ENCODE data around the gene NAP1L1. TPM values are rescaled to one million over a fixed set of nuclear protein-coding genes. Genes with fewer than 3 reads are reported as not detected.
A peak's percentile ranks its signal among the peaks of the same experiment; 100 is the strongest.

NAP1L1 gene
- total RNA-seq, 1 donor from 2014 or later, result 195 TPM

GRCh38 chr12:76020731-76021672 lies 63.5 kb downstream of the NAP1L1 start:
- peak; percentile 34 for DNase-seq (ENCODE audit: low spot score)

DNA sequence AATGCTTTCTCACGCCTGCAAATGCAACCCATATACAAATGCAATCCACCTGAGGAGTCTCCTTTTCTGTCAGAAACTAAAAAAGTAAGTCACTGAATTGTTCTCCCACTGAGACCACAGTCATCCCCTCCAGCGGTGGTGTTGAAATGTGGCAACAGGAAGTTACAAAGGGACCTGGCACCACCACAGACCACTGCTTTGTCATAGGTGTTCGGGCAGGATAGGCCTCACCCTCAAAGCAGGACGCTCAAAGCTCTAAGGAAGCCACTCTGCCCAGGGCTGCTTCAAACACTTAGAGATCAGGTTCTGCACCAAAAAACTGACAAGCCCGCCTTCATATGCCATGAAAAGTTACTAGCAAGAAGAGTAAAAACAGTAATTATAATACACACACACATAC lies 64.2 kb downstream of the NAP1L1 start:
- DNase-seq (ENCODE audit: low spot score), result no peak

GRCh38 chr12:76018672-76019071 lies 65.8 kb downstream of the NAP1L1 start:
- DNase-seq (ENCODE audit: low spot score), result no peak

DNA sequence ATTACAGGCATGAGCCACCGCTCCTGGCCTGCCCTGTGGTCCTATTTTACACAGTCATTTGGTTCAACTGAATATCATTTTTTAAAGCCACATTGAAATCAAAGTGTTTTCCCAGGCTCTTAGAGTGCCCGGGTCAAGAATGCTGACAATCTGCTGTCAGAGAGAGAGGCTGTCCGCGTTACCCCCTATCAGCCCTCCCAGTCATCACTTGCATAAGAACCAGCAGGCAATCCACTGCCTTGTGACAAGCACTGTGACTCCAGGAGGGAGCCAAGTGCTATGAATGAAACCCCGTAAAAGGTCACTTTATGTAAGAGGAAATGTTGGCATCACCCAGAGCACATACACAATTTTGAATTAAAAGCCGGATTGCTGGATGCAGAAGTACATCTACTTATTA lies 66.4 kb downstream of the NAP1L1 start:
- DNase-seq (ENCODE audit: low spot score), result peak; percentile 25

DNA sequence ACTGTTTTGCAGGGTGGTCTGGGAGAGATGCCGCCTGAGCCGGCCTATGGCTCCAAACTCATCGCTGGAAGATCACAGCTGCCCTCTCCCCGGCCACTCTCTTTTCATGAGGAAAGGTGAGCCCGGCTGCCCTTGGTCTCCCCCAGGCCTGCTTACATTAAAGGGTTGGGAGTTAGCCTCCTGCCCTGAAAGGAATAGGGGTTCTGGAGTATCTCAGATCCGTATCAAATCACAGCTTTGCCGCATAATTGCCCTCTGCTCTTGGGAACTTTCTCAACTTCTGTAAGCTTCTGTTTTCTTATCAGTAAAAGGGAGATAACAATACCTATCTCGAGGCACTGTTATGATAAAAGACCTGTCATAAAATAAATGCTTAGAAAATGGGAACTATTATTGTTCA lies 70.5 kb downstream of the NAP1L1 start:
- DNase-seq (ENCODE audit: low spot score), result peak; percentile 50

DNA sequence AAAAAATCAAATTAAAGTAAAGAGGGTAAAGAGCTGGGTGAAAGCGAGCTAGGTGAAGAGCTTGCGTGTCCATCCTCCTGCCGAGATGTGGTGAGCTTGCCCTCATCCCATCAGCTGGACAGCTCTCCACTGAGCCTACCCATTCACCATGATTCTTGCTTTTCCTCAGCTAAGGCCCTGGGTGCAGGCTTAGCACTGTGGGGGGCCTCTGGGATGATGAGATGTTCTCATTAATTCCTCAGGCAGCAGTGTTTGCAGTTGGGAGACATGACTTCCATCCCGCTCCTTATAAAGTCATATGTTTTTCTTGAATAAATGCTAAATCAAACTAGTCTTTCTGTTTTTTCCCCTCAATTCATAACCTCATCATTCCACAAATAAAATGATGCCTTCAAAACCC lies 70.9 kb downstream of the NAP1L1 start:
- DNase-seq (ENCODE audit: low spot score), result no peak

DNA sequence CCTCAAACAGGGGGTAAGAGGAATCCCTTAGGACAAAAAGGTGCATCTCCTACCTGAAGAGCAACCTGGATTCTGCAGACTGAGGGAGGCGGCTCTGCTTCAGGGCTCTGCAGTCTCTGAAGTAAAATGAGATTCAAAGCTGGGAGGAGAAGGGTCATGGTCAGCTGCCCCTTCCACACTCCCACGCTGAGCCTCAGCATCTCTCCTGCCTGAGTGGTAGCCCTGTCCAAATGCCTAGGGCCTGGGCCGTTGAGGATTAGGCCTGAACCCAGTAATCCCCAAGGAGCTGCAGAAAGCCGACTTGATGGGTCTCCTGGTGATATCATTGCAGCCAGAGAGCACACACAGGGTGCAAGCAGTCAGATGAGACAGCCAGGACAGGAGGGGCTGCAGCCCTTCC lies 71.8 kb downstream of the NAP1L1 start:
- no peak for DNase-seq (ENCODE audit: low spot score)

DNA sequence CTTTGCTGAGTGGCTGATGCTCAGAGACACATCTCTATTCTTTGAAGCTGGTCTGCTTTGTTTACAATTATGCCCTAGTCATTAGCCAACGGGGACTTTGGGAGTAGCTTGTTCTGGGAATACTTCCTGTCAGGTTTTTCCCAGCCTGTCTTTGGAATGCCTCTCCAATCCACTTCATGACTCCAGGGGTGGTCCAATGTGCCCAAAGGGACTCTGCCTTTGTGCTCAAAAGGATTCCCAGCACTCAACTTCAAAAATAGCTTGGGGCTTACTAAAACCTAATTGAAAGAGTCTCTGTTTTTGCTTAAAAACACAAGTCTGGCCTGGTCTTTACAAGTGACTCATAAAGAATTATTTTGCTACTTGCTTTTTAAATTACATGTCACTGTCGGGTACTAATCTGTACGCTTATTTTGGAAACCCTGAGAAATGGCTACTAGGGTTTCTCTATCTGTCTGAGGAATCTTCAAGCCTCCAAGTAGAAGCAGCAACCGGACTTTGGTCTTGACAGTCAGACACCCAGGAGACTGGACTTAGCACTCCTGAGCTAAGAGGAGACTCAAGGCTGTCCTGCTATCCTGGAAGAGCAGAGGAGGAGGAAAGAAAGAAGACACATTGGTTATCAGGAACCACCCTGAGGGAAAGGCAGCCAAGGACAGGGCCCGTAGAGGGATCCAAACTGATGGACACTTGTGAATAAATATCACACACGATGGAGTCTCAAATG lies 73.6 kb downstream of the NAP1L1 start:
- DNase-seq (ENCODE audit: low spot score), result no peak

- DNase-seq (ENCODE audit: low spot score), result no peak
Observed at GRCh38 chr12:76008428-76008827, 76.1 kb downstream of the NAP1L1 start.

- DNase-seq (ENCODE audit: low spot score), result no peak
Observed at GRCh38 chr12:76007640-76008039, 76.8 kb downstream of the NAP1L1 start.

DNA sequence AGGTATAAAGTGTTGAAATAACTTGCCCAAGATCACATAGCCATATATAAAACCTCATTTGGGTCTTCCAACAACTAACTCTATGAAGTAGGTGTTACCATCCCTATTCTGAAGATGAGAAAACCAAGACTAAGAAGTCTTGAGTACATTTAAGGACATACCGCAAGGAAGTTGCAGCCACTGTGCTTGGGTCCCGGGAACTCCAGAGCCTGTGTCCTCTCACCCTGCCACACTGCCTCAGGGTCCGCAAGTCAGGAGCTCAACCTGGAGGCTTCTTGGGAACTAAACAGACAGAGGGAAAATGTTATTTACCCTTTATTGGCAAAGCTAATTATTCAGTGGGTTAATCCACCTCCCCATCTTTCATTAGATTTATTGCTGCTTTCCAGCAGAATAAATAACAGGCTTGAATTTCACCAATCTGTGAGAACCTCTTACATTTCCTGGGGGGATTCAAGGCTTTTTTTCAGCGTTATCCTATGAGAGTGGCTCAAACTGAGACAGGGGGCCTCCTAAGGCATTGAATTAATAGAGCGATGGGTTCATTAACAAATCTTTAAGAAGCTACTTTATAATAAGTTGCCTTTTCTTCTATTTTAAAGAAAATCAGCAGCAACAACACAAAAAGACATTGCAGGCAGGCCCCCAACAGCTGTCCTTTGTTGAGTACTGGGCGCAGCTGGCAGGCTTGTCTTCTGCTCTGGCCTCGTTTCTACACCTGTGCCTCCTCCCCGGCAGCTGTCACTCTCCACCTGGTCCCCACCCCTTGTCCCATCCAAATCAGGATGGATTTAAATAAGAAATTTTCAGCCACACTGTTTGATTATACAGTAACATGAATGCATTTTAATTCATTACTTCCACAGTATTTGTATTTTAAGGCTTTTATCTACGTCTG lies 78.2 kb downstream of the NAP1L1 start:
- no peak for DNase-seq (ENCODE audit: low spot score)

DNA sequence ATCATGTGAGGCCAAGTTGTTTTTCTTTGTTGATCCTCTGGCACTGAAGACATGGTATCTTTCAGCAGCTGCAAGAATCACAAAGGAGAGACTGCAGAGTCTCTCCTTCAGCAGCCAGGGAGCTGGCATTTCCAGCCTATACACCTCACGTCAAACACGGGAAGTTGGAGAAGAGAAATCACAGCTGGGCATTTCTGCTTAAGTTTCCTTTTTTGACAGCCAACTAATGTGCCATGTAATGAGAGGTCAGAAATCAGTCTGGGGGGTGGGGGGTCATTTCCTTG lies 81.2 kb downstream of the NAP1L1 start:
- no peak for DNase-seq (ENCODE audit: low spot score)

DNA sequence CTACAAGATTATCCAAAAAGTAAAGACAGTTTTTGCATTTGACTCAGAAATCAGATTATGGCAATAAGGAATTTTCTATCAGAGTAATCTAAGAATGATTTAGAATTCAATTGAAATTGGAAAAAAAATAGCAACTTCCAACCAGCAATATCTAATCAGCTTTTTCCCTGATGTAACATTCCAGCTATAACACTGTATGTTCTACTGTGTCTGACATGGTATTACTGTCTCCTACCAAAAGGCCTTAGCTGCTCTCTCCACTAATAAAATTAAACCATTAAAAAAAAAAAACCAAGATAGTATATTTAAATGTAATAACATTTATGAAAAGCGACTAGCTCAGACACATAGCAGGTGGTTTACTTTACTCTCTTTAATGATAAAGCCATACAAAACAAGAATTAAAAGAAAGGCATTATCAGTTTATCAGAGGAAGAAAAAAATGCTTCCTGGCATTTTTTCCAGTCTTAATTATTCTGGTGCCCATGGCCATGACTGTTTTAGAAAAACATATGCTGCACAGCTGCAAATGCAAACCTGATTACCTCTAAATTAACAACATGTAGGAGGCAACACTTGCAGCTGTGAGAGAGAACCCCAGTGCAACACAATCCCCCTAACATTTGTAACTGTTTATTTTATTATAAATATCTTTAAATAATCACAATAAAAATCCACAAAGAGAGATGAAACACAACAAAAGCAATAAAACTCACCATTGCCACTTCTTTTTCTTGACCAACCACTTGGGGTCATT lies 81.7 kb downstream of the NAP1L1 start:
- no peak for DNase-seq (ENCODE audit: low spot score)

GRCh38 chr12:75998292-75999063 lies 86.0 kb downstream of the NAP1L1 start:
- DNase-seq (ENCODE audit: low spot score), result no peak

DNA sequence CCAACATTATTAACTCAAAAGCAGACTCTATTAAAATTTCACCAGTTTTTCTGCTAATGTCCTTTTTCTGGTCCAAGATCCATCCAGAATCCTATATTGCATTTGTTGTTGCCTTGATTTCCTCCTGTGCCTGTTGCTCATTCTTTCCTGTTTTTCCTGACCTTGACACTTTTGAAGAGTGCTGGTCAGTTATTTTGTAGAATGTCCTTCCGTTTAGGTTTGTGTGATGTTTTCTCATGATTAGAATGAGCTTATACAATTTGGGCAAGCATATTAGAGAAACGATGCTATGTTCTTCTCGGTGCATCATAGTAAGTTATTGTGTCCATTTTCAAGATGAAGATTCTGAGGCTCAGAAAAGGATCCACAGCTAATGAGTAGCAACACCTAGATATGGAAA lies 86.8 kb downstream of the NAP1L1 start:
- DNase-seq (ENCODE audit: low spot score), result no peak

DNA sequence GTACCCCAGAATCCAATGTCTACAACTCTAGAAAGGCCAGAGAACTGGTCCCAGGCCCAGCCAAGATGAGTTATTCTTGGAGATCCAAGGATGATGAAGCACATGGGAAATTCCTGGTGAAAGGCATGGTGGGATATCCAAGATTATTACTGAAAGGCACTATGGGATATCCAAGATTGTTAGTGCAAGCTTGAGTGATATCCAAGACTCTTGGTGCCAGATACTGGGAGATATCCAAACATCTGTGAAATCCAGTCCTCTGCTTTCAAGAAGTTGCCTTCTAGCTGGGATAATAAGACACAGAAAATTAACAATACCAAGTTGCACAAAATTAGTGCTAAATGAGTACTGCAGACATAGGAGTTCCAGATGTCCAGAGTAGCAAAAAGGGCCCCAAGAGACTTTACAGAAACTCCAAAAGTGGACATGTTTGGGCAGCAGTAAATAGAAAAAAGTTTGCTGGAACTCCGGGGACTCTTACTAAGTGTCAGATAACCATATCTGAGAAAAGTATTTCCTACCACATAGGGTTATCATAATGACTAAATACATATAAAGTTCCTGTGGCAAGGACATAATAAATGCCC lies 87.5 kb downstream of the NAP1L1 start:
- DNase-seq (ENCODE audit: low spot score), result no peak

DNA sequence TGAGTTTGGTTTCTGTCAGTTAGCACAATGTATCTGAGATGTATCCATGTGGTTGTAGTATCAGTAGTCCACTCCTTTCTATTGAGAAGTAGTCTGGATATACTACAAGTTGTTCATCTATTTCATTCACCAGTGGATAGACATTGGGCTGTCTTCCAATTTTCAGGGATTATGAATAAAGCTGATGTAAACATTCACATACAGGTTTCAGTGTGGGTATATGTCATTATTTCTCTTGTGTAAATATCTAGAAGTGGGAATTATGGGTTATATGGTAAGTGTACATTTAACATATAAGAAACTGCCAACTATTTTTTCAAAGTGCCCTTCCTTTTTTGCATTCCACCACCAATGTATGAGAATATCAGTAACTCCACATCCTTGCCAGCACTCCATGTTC lies 88.8 kb downstream of the NAP1L1 start:
- DNase-seq (ENCODE audit: low spot score), result no peak

- DNase-seq (ENCODE audit: low spot score), result no peak
Observed at GRCh38 chr12:75994069-75994740, 90.3 kb downstream of the NAP1L1 start.

DNA sequence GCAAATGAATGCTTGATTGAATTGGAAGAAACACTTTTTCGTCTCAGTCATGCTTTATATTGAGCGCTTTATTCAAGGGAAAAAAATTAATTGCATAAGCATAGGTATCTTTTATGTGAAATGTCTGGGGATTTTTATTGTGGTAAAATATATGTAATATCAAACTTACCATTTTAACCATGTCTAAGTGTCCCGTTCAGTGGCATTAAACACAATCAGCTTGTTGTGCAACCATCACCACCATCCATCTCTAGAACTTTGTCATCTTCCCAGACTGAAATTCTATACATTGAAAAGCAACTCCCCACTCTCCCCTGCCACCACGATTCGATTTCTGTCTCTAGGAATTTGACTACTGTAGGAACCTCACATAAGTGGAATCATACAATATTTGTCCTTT lies 92.7 kb downstream of the NAP1L1 start:
- DNase-seq (ENCODE audit: low spot score), result no peak
